Activated CD4-positive, alpha-beta T cell treated with anti-CD3 and anti-CD28 coated beads for 36 hours (primary cell): ENCODE data around the gene TRPM3. TPM values are rescaled to one million over a fixed set of nuclear protein-coding genes. Genes with fewer than 3 reads are reported as not detected.

Experiments
- ATAC-seq: fragments of 200-7000 bp; cut with Tn5 transposase; one replicate; pipeline ENCODE4 v1.10.0; 2021; ENCODE audit warnings: mild to moderate bottlenecking, moderate library complexity
- CTCF ChIA-PET: fragments of 350-600 bp; sonication (Branson Sonifier 250); formaldehyde crosslinking; loops from one replicate; lab custom pipeline; 2021; ENCODE audit warnings: antibody characterized with exemption; lab: Charles Lee
- POLR2A ChIA-PET: fragments of 350-600 bp; sonication (Branson Sonifier 250); formaldehyde crosslinking; loops from one replicate; lab custom pipeline; 2021; ENCODE audit warnings: antibody characterized with exemption, inconsistent platforms; lab: Charles Lee
- DNase-seq: peaks from one replicate; pipeline ENCODE4 v3.0.0-alpha.2; 2020
- H3K27ac Mint-ChIP-seq: one replicate; pipeline ENCODE4 v1.8.0; 2021; ENCODE audit warnings: mixed read lengths
- H3K27me3 Mint-ChIP-seq: one replicate; pipeline ENCODE4 v1.8.0; 2021; ENCODE audit warnings: mixed read lengths
- H3K36me3 Mint-ChIP-seq: one replicate; pipeline ENCODE4 v1.8.0; 2021; ENCODE audit warnings: low read depth, mixed read lengths
- H3K4me1 Mint-ChIP-seq: one replicate; pipeline ENCODE4 v1.8.0; 2021; ENCODE audit warnings: mixed read lengths
- H3K4me3 Mint-ChIP-seq: one replicate; pipeline ENCODE4 v1.8.0; 2021; ENCODE audit warnings: mild to moderate bottlenecking, moderate library complexity, mixed read lengths
- H3K9me3 Mint-ChIP-seq: one replicate; pipeline ENCODE4 v1.8.0; 2021; ENCODE audit warnings: low read depth, mixed read lengths
- intact Hi-C, 2 experiments: fragments of 100-400 bp; cut with DNase I in 1 of 2; cut with micrococcal nuclease in 1 of 2; formaldehyde crosslinking; loops; one replicate each; pipeline versions ENCODE4 v1.14.2 to v1.15.1; 2022 to 2024; cut with DNase I, micrococcal nuclease
- total RNA-seq, 2 experiments: library from RNA; stranded (reverse); gene quantifications; one replicate each; pipeline ENCODE4 v1.2.3, GENCODE V29; 2021

The TRPM3 gene
- total RNA-seq, 2 experiments from 2014 or later = not detected

DNA sequence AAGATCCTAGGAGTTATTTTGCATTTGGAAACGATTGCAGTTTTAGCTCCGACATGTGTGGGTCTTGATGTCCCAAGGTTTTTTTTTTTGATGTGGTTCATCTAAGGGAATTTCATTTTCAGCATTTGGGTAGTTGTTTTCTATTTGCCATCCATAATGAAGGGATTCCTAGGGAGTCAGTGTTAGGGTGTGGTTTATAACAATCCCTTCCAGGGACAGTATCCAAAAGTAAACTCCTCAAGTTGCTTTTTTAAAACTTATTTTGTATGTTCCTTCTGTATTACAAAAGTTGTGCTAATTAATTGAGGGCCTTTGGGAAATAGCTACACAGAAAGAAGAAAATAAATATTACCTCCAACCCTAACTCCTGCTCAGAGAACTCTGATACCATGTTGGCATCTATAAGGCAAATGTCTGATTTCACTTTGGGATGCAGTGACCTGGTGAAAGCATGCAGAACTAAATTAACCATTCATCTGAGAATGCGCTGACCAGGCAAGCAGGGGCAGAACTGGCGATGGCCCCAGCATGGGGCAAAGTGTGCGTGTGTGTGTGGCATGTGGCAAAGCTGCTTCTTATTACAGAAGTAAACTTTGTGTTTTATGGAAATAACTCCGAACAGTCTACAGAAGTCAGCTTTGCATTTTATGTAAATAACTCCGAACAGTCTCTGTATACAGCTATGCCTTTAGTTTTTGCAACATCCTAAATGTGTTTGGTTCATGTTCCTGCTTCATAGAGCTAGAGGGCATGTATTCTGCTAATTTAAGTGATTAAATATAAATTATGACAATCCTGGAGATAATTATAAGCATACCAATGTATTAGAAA, 237.2 kb downstream of the TRPM3 start:
- CTCF ChIA-PET = interaction anchor here (0.6 kb wide), 1 partner anchor 1839 kb away, joined by 3 read pairs; no protein-coding TSS in a partner anchor
- H3K4me1 Mint-ChIP-seq = no peaks in the 10 kb centered on the region
- H3K9me3 Mint-ChIP-seq = no peaks in the 10 kb centered on the region
- no peak overlapping the region for H3K27ac Mint-ChIP-seq
- intact Hi-C loops = no loop called here
- peaks cover 2% of the 10 kb centered on the region for H3K27me3 Mint-ChIP-seq
- no peaks in the 10 kb centered on the region for H3K36me3 Mint-ChIP-seq
- ATAC-seq (no peak), DNase-seq (no peak)
- POLR2A ChIA-PET = no interaction called here
- H3K4me3 Mint-ChIP-seq = no peak overlapping the region

DNA sequence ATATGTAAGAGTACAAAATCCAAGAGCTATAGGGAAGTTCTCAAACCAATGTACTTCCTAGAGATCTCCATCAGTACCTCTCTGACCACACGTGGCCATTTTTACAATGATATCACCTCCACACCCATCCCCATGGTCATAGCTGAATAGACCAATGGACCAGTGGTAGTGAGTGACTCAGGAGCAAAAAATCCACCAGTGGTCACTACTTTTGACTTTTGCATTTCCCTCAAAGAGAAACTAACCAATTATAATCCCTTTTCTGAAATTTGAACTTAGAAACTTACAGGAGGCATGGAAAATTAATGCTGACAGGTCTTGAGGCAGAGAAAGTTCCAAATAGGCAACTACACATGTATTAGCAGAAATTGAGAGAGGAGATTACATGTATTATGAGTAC, 238.4 kb downstream of the TRPM3 start:
- Mint-ChIP-seq H3K36me3 (no peaks in the 10 kb centered on the region), H3K27ac (no peak overlapping the region), H3K9me3 (no peaks in the 10 kb centered on the region), H3K4me3 (no peak overlapping the region), H3K4me1 (no peaks in the 10 kb centered on the region), H3K27me3 (peaks cover 2% of the 10 kb centered on the region)
- ChIA-PET POLR2A (no interaction called here), CTCF (interaction anchor here (0.6 kb wide), 2 partner anchors 85 to 1840 kb away, joined by 3 to 4 read pairs; no protein-coding TSS in a partner anchor)
- intact Hi-C loops = no loop called here
- DNase-seq = no peak
- ATAC-seq = no peak

DNA sequence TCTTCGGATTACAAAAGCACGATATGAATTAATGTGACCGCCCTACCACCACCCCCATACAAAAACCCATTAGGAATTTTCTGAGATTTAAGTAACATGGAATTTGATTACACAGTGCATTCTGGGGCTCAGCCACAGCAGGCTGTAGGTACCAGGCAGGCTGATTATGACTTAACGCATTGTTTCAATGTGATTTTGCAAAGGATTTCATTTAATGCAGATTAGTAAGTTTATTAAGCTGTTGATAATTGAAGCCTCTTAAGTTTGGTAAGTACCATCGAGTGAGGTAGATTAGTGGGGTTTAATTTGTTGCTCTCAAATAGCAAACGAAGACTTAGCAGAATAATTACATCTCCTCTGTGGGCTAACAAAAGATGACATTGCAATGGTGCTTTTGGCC, 240.1 kb downstream of the TRPM3 start:
- Mint-ChIP-seq H3K27ac (no peak overlapping the region), H3K36me3 (no peaks in the 10 kb centered on the region), H3K4me3 (no peak overlapping the region), H3K27me3 (peaks cover 2% of the 10 kb centered on the region), H3K9me3 (no peaks in the 10 kb centered on the region), H3K4me1 (no peaks in the 10 kb centered on the region)
- no peak for ATAC-seq
- no peak for DNase-seq
- intact Hi-C loops = no loop called here
- ChIA-PET CTCF (no interaction called here), POLR2A (no interaction called here)

DNA sequence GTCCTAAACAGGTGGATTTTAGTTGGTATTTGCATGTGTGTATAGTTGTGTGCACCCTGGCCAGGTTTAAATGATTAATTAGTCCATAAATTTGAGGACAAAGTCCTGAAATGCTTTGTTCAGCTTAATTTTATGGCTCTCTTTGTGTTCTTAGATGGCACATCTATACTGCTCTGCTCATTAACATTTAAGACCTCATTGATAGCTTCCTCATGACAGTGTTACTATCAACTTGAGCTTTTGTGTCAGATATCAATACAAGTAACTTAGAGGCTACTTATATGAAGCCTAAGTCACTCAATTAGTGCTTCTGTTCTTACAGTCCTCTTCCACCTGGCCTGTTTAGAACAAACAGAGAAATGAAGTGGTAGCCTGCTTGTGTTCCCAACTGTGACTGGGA, 240.9 kb downstream of the TRPM3 start:
- H3K4me3 Mint-ChIP-seq = no peak overlapping the region
- H3K9me3 Mint-ChIP-seq = no peaks in the 10 kb centered on the region
- no peak for ATAC-seq
- POLR2A ChIA-PET = no interaction called here
- no peak overlapping the region for H3K27ac Mint-ChIP-seq
- CTCF ChIA-PET = no interaction called here
- no peaks in the 10 kb centered on the region for H3K36me3 Mint-ChIP-seq
- intact Hi-C loops = no loop called here
- no peak for DNase-seq
- H3K4me1 Mint-ChIP-seq = no peaks in the 10 kb centered on the region
- peaks cover 2% of the 10 kb centered on the region for H3K27me3 Mint-ChIP-seq

DNA sequence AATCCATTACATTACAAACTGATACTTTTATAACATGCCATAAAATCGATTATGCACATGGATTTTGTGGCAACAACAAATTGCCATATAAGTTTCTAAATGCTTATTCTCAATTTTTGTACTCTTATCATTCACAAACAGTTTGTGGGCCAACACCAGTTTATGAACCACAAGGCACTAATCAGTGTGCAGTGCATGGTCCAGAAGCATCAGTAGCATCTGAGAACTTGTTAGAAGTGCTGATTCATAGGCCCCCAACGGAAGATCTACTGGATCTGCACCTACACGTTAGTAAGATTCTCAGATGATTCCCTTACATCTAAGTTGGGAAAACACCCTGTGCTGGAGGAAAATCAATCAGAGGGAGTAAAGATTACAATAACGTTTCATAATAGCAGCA, 242.8 kb downstream of the TRPM3 start:
- Mint-ChIP-seq H3K9me3 (no peaks in the 10 kb centered on the region), H3K4me3 (no peak overlapping the region), H3K36me3 (no peaks in the 10 kb centered on the region), H3K4me1 (no peaks in the 10 kb centered on the region), H3K27ac (no peak overlapping the region), H3K27me3 (no peaks in the 10 kb centered on the region)
- intact Hi-C loops = no loop called here
- ChIA-PET CTCF (no interaction called here), POLR2A (no interaction called here)
- DNase-seq (no peak), ATAC-seq (no peak)

DNA sequence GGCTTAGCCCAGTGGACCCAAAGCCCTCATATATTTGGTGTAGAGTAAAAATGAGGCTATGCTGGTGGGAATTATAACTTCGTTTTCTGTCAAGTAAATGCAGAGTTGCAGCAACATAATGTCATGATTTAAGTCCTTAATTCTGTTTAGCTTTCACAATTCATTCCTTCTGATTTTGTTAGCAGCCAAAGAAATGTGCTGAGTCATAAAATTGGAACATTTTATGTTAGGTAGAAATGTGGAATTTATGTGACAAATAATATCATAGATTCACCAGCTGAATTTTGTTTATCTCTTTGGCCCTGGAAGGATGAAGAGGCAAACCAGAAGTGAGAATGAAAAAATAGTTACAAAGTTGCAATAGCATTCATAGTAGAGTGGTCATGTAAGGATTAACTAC, 247.0 kb downstream of the TRPM3 start:
- H3K27ac Mint-ChIP-seq = no peak overlapping the region
- DNase-seq = no peak
- no peaks in the 10 kb centered on the region for H3K27me3 Mint-ChIP-seq
- ChIA-PET POLR2A (no interaction called here), CTCF (no interaction called here)
- intact Hi-C loops = no loop called here
- no peaks in the 10 kb centered on the region for H3K9me3 Mint-ChIP-seq
- no peaks in the 10 kb centered on the region for H3K4me1 Mint-ChIP-seq
- H3K4me3 Mint-ChIP-seq = no peak overlapping the region
- ATAC-seq = no peak
- no peaks in the 10 kb centered on the region for H3K36me3 Mint-ChIP-seq

DNA sequence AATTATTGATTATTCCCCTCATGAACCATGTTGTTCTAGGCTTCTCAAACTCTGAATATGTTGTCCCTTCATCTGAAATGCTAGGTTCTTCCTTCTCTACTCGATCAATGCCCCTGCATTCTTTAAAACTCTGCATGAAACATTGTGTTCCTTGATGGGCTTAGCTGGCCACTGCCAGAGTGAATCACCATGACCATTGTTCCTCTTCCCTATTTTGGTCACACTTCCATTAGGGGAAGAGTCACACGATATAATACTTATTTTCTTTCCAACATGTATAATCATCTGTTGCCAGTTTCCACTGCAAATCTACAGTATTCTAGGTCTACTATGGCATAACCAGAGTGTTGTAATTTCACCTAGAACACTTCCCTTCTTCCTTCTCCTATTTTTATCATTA, 247.9 kb downstream of the TRPM3 start:
- Mint-ChIP-seq H3K27me3 (no peaks in the 10 kb centered on the region), H3K27ac (no peak overlapping the region), H3K36me3 (no peaks in the 10 kb centered on the region), H3K4me1 (no peaks in the 10 kb centered on the region), H3K9me3 (no peaks in the 10 kb centered on the region), H3K4me3 (no peak overlapping the region)
- intact Hi-C loops = no loop called here
- ChIA-PET POLR2A (no interaction called here), CTCF (no interaction called here)
- no peak for DNase-seq
- ATAC-seq = no peak

DNA sequence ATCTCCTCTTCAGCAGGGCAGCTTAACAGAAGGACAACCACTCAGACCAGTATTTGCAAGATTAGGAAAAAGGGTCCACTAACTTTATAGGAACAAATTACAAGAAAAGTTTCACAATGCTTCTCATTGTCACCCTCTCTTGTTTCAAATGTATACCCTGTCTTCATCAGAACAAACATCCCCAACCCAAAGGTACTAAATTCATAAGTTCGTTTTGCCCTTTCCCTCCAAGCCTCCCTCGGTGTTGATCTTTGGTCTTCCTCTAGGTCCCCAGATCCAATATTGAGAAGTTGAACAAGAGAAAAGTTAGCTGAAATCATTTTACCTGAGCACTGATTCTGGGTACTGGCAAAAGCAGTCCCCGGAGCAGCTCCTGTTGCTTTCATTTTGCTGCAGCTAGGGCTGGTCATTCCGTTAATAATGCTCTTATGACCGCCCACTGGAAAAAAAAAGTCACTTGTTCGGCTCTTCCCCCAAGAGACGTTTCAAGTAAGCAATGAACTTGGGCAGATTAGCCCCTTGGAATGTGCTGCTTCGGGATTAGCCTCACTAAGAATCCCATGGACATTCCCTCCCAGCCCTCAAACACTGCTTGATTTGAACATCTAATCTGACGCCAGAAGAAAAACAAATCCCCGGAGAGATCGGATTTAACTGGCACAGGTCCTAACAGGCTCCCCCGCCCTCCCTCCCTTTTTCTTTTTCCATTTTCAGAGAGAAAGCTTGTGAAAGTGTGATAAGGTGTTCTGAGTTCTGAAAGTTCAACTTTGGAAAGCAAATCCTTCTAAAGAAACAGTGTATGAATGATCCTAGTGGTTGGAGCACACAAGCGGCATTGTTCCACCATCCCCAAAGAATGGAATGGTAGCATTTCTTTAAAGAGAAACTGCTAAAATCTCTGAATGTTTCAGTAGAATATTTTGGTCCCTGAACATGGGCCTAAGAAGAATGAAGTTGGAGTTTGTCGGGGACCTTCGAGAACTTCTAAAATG, 252.5 kb downstream of the TRPM3 start:
- H3K9me3 Mint-ChIP-seq = no peaks in the 10 kb centered on the region
- intact Hi-C loops = no loop called here
- H3K4me3 Mint-ChIP-seq = no peak overlapping the region
- H3K4me1 Mint-ChIP-seq = no peaks in the 10 kb centered on the region
- H3K27ac Mint-ChIP-seq = no peak overlapping the region
- peaks cover 5% of the 10 kb centered on the region for H3K27me3 Mint-ChIP-seq
- CTCF ChIA-PET = interaction anchor here (1.0 kb wide), 1 partner anchor 12 kb away, joined by 3 read pairs; no protein-coding TSS in a partner anchor
- POLR2A ChIA-PET = no interaction called here
- no peak for ATAC-seq
- H3K36me3 Mint-ChIP-seq = no peaks in the 10 kb centered on the region
- no peak for DNase-seq

DNA sequence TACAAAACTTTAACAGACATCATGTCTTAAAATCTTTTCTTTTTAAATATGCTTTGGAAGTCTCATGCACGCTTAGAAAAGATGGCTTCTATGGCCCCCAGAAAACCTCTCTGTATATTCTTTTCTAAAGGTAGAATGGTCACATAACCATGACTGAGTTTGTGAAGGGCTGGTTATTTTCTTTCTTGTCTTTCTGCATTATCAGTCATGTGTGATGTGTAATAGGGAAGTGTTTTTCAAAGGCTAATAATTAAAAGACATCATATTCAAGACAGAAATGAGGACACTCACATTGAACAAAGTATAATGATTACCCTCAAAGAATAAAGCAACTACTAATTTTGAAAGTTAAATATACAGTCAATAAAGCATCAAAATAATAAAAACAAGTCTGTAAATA, 253.4 kb downstream of the TRPM3 start:
- Mint-ChIP-seq H3K4me1 (no peaks in the 10 kb centered on the region), H3K9me3 (no peaks in the 10 kb centered on the region), H3K27ac (no peak overlapping the region), H3K27me3 (peaks cover 5% of the 10 kb centered on the region), H3K4me3 (no peak overlapping the region), H3K36me3 (no peaks in the 10 kb centered on the region)
- ChIA-PET POLR2A (no interaction called here), CTCF (interaction anchor here (1.0 kb wide), 1 partner anchor 11 kb away, joined by 3 read pairs; no protein-coding TSS in a partner anchor)
- intact Hi-C loops = no loop called here
- ATAC-seq = no peak
- DNase-seq = no peak

DNA sequence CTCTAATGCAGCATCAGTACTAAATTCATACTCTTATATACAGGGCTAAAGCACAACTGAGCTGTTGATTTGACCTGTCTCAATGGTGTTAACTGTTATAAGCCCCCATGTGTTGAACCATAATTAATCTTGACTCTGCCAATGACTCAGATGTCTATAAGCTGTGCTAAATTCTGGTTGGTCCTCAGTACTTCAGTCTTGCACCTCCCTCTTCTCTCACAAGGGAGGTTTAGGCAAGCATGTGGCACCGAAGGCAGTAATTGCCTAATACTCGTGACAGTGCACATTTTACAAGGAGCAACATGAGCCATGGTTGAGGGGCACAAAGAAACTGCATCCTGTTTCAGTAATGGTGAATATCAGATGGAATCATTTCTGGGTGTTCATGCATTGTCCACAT, 255.9 kb downstream of the TRPM3 start:
- intact Hi-C loops = no loop called here
- H3K4me3 Mint-ChIP-seq = no peak overlapping the region
- ATAC-seq (no peak), DNase-seq (no peak)
- ChIA-PET CTCF (no interaction called here), POLR2A (no interaction called here)
- no peaks in the 10 kb centered on the region for H3K4me1 Mint-ChIP-seq
- no peaks in the 10 kb centered on the region for H3K9me3 Mint-ChIP-seq
- no peaks in the 10 kb centered on the region for H3K36me3 Mint-ChIP-seq
- H3K27me3 Mint-ChIP-seq = peaks cover 5% of the 10 kb centered on the region
- no peak overlapping the region for H3K27ac Mint-ChIP-seq

DNA sequence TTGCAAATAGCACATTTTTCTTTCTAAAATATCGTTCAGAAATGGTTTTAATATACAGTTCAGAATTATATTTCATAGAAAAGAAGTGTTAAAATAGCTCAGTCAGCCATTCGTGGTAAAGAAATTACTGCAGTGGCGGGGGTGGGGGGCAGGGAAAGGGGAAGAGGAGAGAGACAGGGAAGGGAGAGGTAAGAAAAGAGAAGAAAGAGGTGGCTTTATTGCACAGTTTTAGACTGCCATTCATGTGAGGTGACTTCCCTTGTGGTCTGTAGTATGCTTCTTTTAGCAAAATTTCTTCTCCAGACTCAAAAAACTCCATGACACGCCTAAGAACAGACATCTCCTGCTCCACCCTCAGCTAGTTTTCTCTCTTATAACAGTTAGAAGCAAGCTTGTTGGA, 259.6 kb downstream of the TRPM3 start:
- Mint-ChIP-seq H3K27me3 (peaks cover 10% of the 10 kb centered on the region), H3K36me3 (no peaks in the 10 kb centered on the region), H3K4me3 (no peak overlapping the region), H3K27ac (no peak overlapping the region), H3K9me3 (no peaks in the 10 kb centered on the region), H3K4me1 (no peaks in the 10 kb centered on the region)
- ChIA-PET CTCF (no interaction called here), POLR2A (no interaction called here)
- ATAC-seq = no peak
- DNase-seq = no peak
- intact Hi-C loops = no loop called here
